GM18873 (cell line): ENCODE measurements around the gene VAMP1.

Experiments used
- ATAC-seq: cut with Tn5 transposase; IDR thresholded peaks from one replicate; pipeline ENCODE4 v1.9.1; 2021; ENCODE audit warnings: mild to moderate bottlenecking, moderate library complexity, moderate number of reproducible peaks; ENCODE audit not compliant: unreplicated experiment, low FRiP score

The VAMP1 gene

GRCh38 chr12:6452245-6452943 lies 18.1 kb downstream of the VAMP1 start:
- no peak for ATAC-seq

- no peak for ATAC-seq
Observed at GRCh38 chr12:6451348-6452244, 18.9 kb downstream of the VAMP1 start, which contains the start of gene TAPBPL. TSS of gene TAPBPL (plus strand) at chr12:6452042. CDS start at chr12:6452249, 207 bp downstream.

GRCh38 chr12:6450869-6451347 lies 19.6 kb downstream of the VAMP1 start:
- no peak for ATAC-seq

- no peak for ATAC-seq
Observed at GRCh38 chr12:6450091-6450868, 20.2 kb downstream of the VAMP1 start.

- no peak for ATAC-seq
Observed at GRCh38 chr12:6444704-6445688, 25.5 kb downstream of the VAMP1 start, which contains the start of gene CD27. TSS of gene CD27 (plus strand) at chr12:6444955. CDS start at chr12:6445096, 141 bp downstream.

GRCh38 chr12:6444031-6444430 lies 26.4 kb downstream of the VAMP1 start:
- no peak for ATAC-seq

GRCh38 chr12:6443361-6443983 lies 27.0 kb downstream of the VAMP1 start:
- ATAC-seq = no peak

- ATAC-seq = no peak
Observed at GRCh38 chr12:6442836-6443235, 27.6 kb downstream of the VAMP1 start.

GRCh38 chr12:6440391-6440790 lies 30.1 kb downstream of the VAMP1 start:
- ATAC-seq = no peak

GRCh38 chr12:6438345-6438744 lies 32.1 kb downstream of the VAMP1 start:
- no peak for ATAC-seq

GRCh38 chr12:6437586-6437985 lies 32.9 kb downstream of the VAMP1 start:
- no peak for ATAC-seq

- ATAC-seq = no peak
Observed at GRCh38 chr12:6435961-6436715, 34.3 kb downstream of the VAMP1 start.

- no peak for ATAC-seq
Observed at GRCh38 chr12:6434205-6435140, 36.0 kb downstream of the VAMP1 start.

- ATAC-seq = no peak
Observed at GRCh38 chr12:6432991-6433390, 37.5 kb downstream of the VAMP1 start.

GRCh38 chr12:6430124-6430989 lies 40.1 kb downstream of the VAMP1 start:
- no peak for ATAC-seq

- ATAC-seq = no peak
Observed at GRCh38 chr12:6428326-6428725, 42.2 kb downstream of the VAMP1 start.
